Natural killer cell treated with Interleukin-12 subunit alpha and Interleukin-12 subunit beta and Interleukin-15 and Interleukin-18, amount 100 ng/mL, for 72 hours (primary cell): Measurements from ENCODE around the gene RPUSD4. TPM values are rescaled to one million over a fixed set of nuclear protein-coding genes. Genes with fewer than 3 reads are reported as not detected.

Source experiments
- ATAC-seq, 2 donors: fragments of 150-1000 bp; cut with Tn5 transposase in 1 of 2; sonication (Bioruptor Pico), chemical (Tn5 transposase) in 1 of 2; 2 replicates each; pipeline ENCODE4 v1.10.0; 2021
- DNase-seq: peaks from one replicate; pipeline ENCODE4 v3.0.0; 2022; ENCODE audit warnings: low spot score
- H3K27ac Mint-ChIP-seq, 2 donors: 1 replicate in 1 of 2; 2 replicates in 1 of 2; pipeline ENCODE4 v1.8.0; 2022; ENCODE audit warnings: mixed read lengths in 2 of 2, mild to moderate bottlenecking in 1 of 2, moderate library complexity in 1 of 2
- H3K27me3 Mint-ChIP-seq, 2 donors: 1 replicate in 1 of 2; 2 replicates in 1 of 2; pipeline ENCODE4 v1.8.0; 2022; ENCODE audit warnings: mixed read lengths in 2 of 2
- H3K36me3 Mint-ChIP-seq: one replicate; pipeline ENCODE4 v1.8.0; 2022; ENCODE audit warnings: mixed read lengths
- H3K4me1 Mint-ChIP-seq, 2 donors: 1 replicate in 1 of 2; 2 replicates in 1 of 2; pipeline ENCODE4 v1.8.0; 2022; ENCODE audit warnings: low read depth in 2 of 2, mixed read lengths in 2 of 2, mild to moderate bottlenecking in 1 of 2
- H3K4me3 Mint-ChIP-seq: one replicate; pipeline ENCODE4 v1.8.0; 2022; ENCODE audit warnings: mixed read lengths
- H3K9me3 Mint-ChIP-seq: 2 replicates; pipeline ENCODE4 v1.8.0; 2022; ENCODE audit warnings: mixed read lengths
- total RNA-seq, 2 donors: library from RNA; stranded (reverse); gene quantifications; one replicate each; pipeline ENCODE4 v1.2.3, GENCODE V29; 2022

The RPUSD4 gene
- total RNA-seq, 2 donors from 2014 or later = 36.5 to 53.5 TPM

DNA sequence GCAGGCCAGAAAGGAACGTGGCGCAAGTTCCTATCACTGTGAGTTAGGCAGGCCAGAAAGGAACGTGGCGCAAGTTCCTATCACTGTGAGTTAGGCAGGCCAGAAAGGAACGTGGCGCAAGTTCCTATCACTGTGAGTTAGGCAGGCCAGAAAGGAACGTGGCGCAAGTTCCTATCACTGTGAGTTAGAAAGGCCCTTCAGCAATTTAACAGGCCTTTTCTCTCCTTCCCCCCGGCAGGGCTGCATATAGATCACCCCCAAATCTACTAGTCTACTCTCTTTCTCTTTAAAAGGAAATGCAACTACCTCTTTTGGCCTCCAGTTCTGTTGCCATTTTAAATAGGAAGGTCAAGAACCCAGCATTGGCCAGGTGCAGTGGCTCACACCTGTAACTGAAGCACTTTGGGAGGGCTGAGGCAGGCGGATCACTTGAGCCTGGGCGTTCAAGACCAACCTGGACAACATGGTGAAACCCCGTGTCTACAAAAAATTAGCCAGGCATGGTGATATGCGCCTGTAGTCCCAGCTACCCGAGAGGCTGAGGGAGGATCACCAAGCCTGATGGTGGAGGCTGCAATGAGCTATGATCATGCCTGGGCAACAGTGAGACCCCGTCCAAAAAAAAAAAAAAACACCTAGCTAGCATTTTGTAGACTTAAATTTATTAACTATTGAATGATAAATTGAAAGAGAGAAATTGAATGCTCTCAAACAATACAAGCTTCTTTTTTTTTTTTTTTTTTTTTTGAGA is 15.1 kb upstream of the RPUSD4 start:
- Mint-ChIP-seq H3K9me3 (no peaks in the 10 kb centered on the region), H3K4me3 (no peak overlapping the region), H3K36me3 (peaks cover 4% of the 10 kb centered on the region), H3K27me3 (no peaks in the 10 kb centered on the region), H3K27ac (no peak overlapping the region), H3K4me1 (peaks cover 7 to 12% of the 10 kb centered on the region in 2 donors)
- DNase-seq = no peak
- no peak for ATAC-seq

DNA sequence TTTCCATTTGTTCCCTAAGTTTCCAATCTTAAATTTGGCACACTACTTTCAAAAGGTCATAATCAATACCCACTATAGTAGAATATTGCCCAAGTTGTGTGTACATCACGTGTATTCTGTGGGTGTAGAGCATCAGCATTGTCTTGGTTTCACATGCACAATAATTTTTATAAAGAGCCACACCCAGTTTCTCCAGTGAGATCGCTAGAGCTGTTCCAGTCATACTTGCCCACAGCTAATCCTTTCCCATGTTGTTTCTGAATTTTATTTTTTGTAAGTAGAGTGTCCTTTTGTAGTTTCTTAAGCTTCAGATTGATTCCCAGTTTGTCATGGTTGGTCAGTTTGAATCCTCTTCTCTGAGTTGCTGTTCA is 13.8 kb upstream of the RPUSD4 start:
- Mint-ChIP-seq H3K27ac (peak overlapping the region in 1 of 2 donors; percentile 75), H3K4me3 (no peak overlapping the region), H3K9me3 (no peaks in the 10 kb centered on the region), H3K27me3 (no peaks in the 10 kb centered on the region), H3K36me3 (peaks cover 4% of the 10 kb centered on the region), H3K4me1 (peaks cover 9 to 13% of the 10 kb centered on the region in 2 donors)
- DNase-seq (no peak), ATAC-seq (no peak)

DNA sequence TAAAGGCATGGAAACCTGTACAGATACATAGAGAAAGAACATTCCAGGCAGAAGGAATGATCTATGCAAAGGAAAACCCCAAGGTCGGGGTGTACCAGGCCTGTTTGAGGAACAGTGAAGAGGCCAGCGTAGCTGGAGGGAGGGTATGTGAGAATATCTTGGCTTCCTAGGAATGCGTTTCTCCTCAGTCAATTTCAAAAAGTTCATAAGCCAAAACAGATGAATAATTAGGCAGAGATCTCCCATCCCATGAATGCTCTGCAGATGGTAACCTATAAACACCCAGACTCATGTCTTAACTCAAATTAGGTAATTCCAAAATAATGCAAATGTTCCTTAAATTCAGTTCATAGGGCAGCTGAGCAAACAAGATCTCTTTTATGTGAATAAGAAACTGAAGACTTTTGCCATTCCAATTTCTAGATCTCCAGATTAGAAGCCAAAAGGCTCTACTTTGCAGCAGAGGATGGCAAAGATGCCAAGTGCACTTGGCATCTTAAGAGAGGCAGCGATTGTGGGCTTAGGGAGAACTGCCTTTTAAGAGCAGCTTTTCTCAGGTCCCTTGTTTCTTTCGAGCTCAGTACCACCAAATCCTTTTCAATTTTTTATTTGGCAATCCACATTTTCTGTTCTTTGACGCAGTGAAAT is 13.3 kb upstream of the RPUSD4 start:
- peaks cover 4% of the 10 kb centered on the region for H3K36me3 Mint-ChIP-seq
- no peaks in the 10 kb centered on the region for H3K27me3 Mint-ChIP-seq
- no peak for ATAC-seq
- DNase-seq = no peak
- H3K9me3 Mint-ChIP-seq = no peaks in the 10 kb centered on the region
- H3K4me3 Mint-ChIP-seq = no peak overlapping the region
- peaks cover 14 to 16% of the 10 kb centered on the region in 2 donors for H3K4me1 Mint-ChIP-seq
- peak overlapping the region in 1 of 2 donors; percentile 75 for H3K27ac Mint-ChIP-seq

DNA sequence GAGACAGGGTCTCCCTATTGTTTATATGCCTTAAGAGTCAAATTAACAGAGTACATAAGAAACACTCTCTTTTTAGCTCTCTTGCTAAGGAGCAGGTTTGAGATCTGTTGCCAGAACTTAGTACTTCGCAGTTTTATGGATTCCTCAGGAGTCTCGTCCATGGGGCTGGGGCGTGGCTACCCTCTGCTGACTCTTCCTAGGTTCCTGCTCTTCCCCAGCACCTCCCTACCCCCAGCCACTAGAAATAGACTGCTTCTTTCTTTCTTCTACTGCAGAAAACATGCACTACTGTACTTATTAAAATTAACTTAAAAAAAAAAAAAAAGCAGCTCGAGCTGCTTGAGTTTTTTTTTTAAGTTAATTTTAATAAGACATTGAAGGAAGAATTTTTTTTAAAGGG is 8.1 kb upstream of the RPUSD4 start:
- ATAC-seq = no peak
- H3K4me3 Mint-ChIP-seq = no peak overlapping the region
- H3K36me3 Mint-ChIP-seq = no peaks in the 10 kb centered on the region
- no peak for DNase-seq
- no peaks in the 10 kb centered on the region for H3K9me3 Mint-ChIP-seq
- peaks cover 17 to 26% of the 10 kb centered on the region in 2 donors for H3K4me1 Mint-ChIP-seq
- no peak overlapping the region for H3K27ac Mint-ChIP-seq
- no peaks in the 10 kb centered on the region for H3K27me3 Mint-ChIP-seq

DNA sequence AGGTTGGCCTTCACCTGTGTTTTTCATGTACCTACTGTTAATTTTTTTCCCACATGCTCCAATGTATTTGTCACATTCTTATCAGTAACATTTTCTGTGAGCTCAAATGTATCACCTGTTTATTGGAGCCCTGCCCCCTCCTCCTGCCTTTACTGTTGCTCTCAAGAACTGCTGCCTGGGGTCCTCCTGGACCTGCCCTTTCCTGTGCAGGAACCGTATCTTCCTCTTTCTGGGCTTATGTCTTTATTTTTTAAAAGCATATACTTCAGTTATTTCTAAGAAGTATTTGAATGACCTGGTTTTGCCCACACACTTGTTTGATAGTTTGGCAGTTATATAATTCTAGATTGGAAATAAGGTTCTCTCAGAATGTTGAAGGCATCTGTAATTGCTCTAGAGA is 6.0 kb upstream of the RPUSD4 start:
- H3K9me3 Mint-ChIP-seq = no peaks in the 10 kb centered on the region
- H3K36me3 Mint-ChIP-seq = no peaks in the 10 kb centered on the region
- ATAC-seq = no peak
- no peak overlapping the region for H3K27ac Mint-ChIP-seq
- no peaks in the 10 kb centered on the region for H3K27me3 Mint-ChIP-seq
- DNase-seq = no peak
- H3K4me3 Mint-ChIP-seq = no peak overlapping the region
- H3K4me1 Mint-ChIP-seq = peaks cover 21 to 35% of the 10 kb centered on the region in 2 donors

DNA sequence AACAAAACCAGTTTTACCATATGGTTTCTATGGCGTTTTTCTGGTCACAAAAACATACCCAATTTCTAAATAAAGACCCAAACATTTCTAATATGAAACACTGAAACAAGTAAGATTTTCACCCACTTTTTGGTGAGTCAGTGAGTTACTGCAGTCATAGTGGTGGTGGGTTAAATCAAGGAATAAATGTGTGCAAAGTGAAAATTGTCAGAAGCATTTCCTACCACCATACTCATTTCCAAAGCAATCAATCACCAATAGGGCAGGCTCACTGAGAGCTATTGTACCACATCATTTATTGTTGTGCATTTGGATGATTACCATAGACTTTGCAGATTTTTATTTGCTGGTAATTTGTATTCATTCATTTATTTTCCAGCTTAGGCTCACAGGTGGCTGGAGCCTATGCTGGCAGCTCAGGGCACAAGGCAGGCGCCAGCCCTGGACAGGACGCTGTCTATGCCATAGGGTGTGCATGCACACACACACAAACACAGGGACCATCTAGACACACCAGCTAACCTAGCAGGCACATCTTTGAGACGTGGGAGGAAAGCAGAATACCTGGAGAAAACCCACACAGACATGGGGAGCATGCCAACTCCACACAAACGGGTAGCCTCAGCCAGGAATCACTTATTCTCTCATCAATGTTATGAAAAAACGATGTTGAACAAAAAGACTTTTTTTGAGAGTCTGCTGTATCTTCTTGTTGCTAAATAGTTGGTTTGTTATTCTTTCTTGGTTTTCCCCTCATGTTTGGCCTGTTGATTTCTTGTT is 5.3 kb upstream of the RPUSD4 start:
- no peak overlapping the region for H3K4me3 Mint-ChIP-seq
- no peak overlapping the region for H3K27ac Mint-ChIP-seq
- H3K27me3 Mint-ChIP-seq = no peaks in the 10 kb centered on the region
- H3K9me3 Mint-ChIP-seq = no peaks in the 10 kb centered on the region
- peaks cover 28 to 42% of the 10 kb centered on the region in 2 donors for H3K4me1 Mint-ChIP-seq
- no peak for DNase-seq
- H3K36me3 Mint-ChIP-seq = no peaks in the 10 kb centered on the region
- ATAC-seq = no peak

DNA sequence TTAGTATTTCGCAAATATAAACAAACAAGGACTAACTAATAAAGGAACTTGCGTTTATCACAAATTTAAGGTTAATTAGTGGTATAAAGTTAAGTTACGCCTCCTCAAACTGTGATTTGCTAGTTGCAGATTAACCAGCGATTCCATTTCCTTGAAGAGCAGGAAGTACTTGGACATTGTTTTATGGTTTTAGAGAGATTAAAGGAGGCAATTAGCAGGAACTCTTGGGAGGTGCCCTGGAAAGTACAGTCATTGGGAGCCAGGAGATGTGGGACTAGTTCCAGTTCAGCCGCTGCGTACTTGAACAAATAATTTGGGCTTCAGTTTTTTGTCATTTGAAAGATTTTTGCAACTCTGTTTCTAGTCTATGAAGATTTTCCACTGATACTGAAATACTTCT is 3.4 kb upstream of the RPUSD4 start:
- Mint-ChIP-seq H3K36me3 (peaks cover 5% of the 10 kb centered on the region), H3K27ac (no peak overlapping the region), H3K9me3 (no peaks in the 10 kb centered on the region), H3K4me1 (peaks cover 37 to 47% of the 10 kb centered on the region in 2 donors), H3K27me3 (no peaks in the 10 kb centered on the region), H3K4me3 (no peak overlapping the region)
- ATAC-seq (no peak), DNase-seq (no peak)

DNA sequence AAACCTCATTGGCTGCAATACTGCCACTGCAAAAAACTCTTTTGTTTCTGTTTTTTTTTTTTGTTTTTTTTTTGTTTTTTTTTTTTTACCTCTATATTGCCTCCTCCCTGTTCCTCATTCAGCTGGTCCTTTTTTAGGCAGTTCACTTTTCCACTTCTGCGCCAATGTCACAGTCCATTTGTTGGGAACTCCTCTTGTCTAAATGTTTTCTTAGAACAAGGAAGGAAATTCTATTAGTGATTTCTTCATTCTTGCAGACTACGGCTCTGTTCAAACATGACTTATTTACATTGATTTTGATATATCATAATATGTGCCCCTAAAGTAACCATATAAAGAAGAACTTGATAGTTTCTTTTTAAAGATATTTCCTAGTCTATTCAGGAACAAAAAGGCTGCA is 3.0 kb upstream of the RPUSD4 start:
- no peak overlapping the region for H3K4me3 Mint-ChIP-seq
- H3K36me3 Mint-ChIP-seq = peaks cover 6% of the 10 kb centered on the region
- H3K4me1 Mint-ChIP-seq = peaks cover 37 to 46% of the 10 kb centered on the region in 2 donors
- DNase-seq = no peak
- no peaks in the 10 kb centered on the region for H3K27me3 Mint-ChIP-seq
- H3K9me3 Mint-ChIP-seq = no peaks in the 10 kb centered on the region
- no peak overlapping the region for H3K27ac Mint-ChIP-seq
- no peak for ATAC-seq

DNA sequence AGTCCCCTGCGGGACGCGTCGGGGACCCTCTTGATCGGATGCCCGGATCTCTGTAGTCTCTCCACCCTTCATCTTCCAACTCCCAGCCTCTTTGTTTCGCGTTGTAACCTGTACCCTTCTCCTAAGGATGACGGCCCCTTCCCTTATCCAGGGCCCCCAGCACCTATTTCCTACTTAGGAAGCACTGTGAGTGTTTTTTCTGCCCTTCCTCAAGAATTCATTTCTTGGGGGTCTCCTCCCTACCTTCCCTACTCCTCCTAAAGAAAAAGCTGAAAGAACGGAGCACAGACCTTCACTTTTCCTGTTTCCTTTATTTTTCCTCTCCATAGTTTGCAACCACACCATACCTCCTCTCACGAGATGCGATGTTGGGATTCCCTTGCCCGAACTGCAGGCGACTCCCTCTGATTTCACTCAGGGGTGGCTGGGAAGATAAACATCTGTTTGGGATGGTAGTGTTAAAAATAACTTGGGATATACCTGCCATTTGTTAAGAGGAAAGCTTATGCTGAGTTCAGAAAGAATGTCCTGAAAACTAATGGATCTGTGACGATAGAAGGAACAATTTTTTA is 725 bp upstream of the RPUSD4 start:
- Mint-ChIP-seq H3K4me1 (peaks cover 30 to 32% of the 10 kb centered on the region in 2 donors), H3K27me3 (no peaks in the 10 kb centered on the region), H3K36me3 (peaks cover 9% of the 10 kb centered on the region), H3K4me3 (peak overlapping the region; percentile 99), H3K27ac (peak overlapping the region; percentile 84 to 99), H3K9me3 (no peaks in the 10 kb centered on the region)
- no peak for ATAC-seq
- DNase-seq = no peak

DNA sequence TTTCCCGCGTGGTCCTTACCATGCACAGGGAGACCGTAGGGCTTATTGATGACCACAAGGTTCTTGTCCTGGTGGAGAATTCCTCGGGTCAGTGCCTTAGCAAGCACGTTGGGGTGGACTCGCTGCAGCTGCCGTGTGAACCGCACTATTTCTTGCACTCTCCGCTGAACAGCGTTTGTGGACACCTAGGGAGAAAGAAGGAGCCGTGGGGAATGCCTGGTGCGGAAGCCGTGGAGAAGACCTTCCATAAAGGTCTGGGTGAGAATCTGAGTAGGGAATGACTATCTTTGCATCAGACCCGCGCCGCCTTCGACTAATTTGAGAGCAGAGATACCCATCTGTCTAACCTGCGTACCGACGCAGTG is 597 bp downstream of the RPUSD4 start:
- H3K4me3 Mint-ChIP-seq = peak overlapping the region; percentile 99
- peaks cover 27% of the 10 kb centered on the region in 2 donors for H3K4me1 Mint-ChIP-seq
- no peaks in the 10 kb centered on the region for H3K9me3 Mint-ChIP-seq
- peak overlapping the region; percentile 84 to 99 for H3K27ac Mint-ChIP-seq
- ATAC-seq (no peak), DNase-seq (no peak)
- H3K36me3 Mint-ChIP-seq = peaks cover 9% of the 10 kb centered on the region
- no peaks in the 10 kb centered on the region for H3K27me3 Mint-ChIP-seq

DNA sequence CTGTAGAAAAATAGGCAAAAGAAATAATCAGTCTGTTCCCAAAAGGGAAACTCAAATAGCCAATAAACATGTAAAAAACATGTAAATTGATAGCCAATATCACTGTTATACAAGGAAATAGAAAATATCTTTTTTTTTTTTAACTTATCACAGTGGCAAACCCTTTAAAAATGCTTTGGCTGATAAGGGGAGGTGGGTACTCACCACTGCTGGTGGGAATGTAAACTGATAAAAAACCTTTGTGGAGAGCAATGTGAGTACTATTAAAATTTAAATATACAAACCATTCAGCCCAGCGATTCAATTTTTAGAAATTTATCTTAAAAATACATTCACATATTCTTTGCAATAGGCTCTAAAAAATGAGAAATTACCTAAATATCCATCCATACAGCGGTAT is 3.6 kb downstream of the RPUSD4 start:
- ATAC-seq (no peak), DNase-seq (no peak)
- Mint-ChIP-seq H3K36me3 (peaks cover 25% of the 10 kb centered on the region), H3K27ac (no peak overlapping the region), H3K27me3 (no peaks in the 10 kb centered on the region), H3K4me1 (peaks cover 22 to 24% of the 10 kb centered on the region in 2 donors), H3K4me3 (no peak overlapping the region), H3K9me3 (no peaks in the 10 kb centered on the region)

DNA sequence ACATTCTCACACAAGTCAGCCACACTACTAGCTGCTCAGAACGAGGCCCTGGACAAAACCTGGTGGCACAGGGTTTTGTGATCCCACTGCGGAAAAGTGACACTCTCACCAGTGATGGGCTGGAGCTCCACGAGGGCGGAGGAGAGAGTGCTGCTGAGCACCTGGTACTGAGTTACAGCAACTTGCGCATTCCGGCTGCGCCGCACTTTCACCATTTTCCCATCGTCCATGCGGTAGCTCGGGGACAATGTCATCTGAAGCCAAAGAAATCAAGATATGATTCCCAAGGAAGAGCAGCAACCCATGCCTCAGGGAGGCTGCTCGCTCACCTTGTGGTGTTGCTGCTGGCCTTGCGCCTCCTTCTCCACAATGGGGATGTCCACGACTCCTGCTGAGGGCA is 6.1 kb downstream of the RPUSD4 start:
- H3K9me3 Mint-ChIP-seq = no peaks in the 10 kb centered on the region
- no peak for DNase-seq
- no peak overlapping the region for H3K27ac Mint-ChIP-seq
- H3K36me3 Mint-ChIP-seq = peaks cover 36% of the 10 kb centered on the region
- peaks cover 2 to 5% of the 10 kb centered on the region in 2 donors for H3K4me1 Mint-ChIP-seq
- no peaks in the 10 kb centered on the region for H3K27me3 Mint-ChIP-seq
- no peak for ATAC-seq
- no peak overlapping the region for H3K4me3 Mint-ChIP-seq

DNA sequence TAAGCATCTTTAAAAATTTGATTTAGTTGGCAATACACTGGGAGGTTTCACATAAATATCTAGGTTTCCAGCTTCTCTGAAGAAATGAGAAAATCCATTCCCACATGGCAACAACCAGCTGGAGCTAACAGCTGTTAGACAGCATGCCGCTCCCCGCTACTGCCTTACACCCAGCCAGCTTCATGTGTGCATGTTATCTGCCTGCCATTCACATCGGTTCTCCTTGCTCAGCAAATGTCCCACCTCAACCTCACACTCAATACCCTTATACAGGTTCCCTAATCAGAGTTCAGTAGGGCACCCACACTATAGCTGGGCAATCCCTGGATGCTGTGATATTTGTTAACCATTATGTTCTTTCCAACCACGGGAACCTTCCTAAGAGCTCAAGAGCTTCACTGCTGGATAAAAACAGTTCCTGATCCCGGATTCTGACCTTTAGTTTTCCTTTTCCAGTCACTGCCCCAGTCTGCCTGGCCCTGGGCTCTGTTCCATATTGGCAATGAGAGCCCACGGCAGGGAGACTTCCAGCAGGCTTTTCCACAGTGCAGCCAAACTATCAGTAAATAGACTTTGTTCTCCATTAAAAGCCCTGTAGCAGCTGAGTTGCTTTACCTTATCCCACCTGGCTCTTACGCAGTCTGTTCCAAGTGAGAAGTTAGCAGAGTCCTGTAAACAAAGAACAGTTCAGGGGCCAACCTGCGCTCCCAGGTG is 8.6 kb downstream of the RPUSD4 start:
- no peak overlapping the region for H3K4me3 Mint-ChIP-seq
- H3K9me3 Mint-ChIP-seq = no peaks in the 10 kb centered on the region
- no peak for DNase-seq
- peaks cover 0 to 6% of the 10 kb centered on the region in 2 donors for H3K4me1 Mint-ChIP-seq
- no peak overlapping the region for H3K27ac Mint-ChIP-seq
- no peak for ATAC-seq
- H3K36me3 Mint-ChIP-seq = peaks cover 40% of the 10 kb centered on the region
- no peaks in the 10 kb centered on the region for H3K27me3 Mint-ChIP-seq
